Measurements from ENCODE around the gene TGM2.
A peak's percentile ranks its signal among the peaks of the same experiment; 100 is the strongest.

Gene TGM2

GRCh38 chr20:38129248-38129865 is 35.7 kb downstream of the TGM2 start:
- DNase-seq: no peak

GRCh38 chr20:38128691-38129090 is 36.4 kb downstream of the TGM2 start:
- no peak for DNase-seq

GRCh38 chr20:38127920-38128528 is 37.0 kb downstream of the TGM2 start:
- DNase-seq: no peak

- DNase-seq: peak; percentile 88
These were observed 38.0 kb downstream of the TGM2 start for GRCh38 chr20:38126932-38127621.

GRCh38 chr20:38126146-38126921 is 38.7 kb downstream of the TGM2 start:
- DNase-seq: no peak

GRCh38 chr20:38125157-38126056 is 39.7 kb downstream of the TGM2 start:
- peak; percentile 60 for DNase-seq

- no peak for DNase-seq
These were observed 42.0 kb downstream of the TGM2 start for GRCh38 chr20:38123021-38123587.

- DNase-seq: no peak
These were observed 43.3 kb downstream of the TGM2 start for GRCh38 chr20:38121741-38122140.

GRCh38 chr20:38120625-38120988 is 44.5 kb downstream of the TGM2 start:
- no peak for DNase-seq

- no peak for DNase-seq
These were observed 45.6 kb downstream of the TGM2 start for GRCh38 chr20:38119446-38119845.

- DNase-seq: no peak
These were observed 47.4 kb downstream of the TGM2 start for GRCh38 chr20:38117635-38118034.

- no peak for DNase-seq
These were observed 47.9 kb downstream of the TGM2 start for GRCh38 chr20:38117205-38117604.

- DNase-seq: peak; percentile 57
These were observed 48.5 kb downstream of the TGM2 start for GRCh38 chr20:38116409-38117165.

GRCh38 chr20:38115896-38116295 is 49.2 kb downstream of the TGM2 start:
- DNase-seq: no peak

GRCh38 chr20:38115205-38115604 is 49.9 kb downstream of the TGM2 start:
- no peak for DNase-seq

- no peak for DNase-seq
These were observed 50.7 kb downstream of the TGM2 start for GRCh38 chr20:38114353-38114791.

GRCh38 chr20:38113401-38114325 is 51.4 kb downstream of the TGM2 start:
- DNase-seq: no peak

- no peak for DNase-seq
These were observed 52.2 kb downstream of the TGM2 start for GRCh38 chr20:38112930-38113294.

GRCh38 chr20:38112261-38112929 is 52.7 kb downstream of the TGM2 start:
- DNase-seq: peak; percentile 33
